GM18517 (cell line): Measurements from ENCODE around the gene CNOT2.
"Not testable (repeated sequence)": the region's sequence is repeated elsewhere in the genome, so short reads cannot be mapped to it uniquely, and the experiment has no call there.

ENCODE experiments used
- ATAC-seq: cut with Tn5 transposase; IDR thresholded peaks from one replicate; pipeline ENCODE4 v1.9.1; 2021; ENCODE audit warnings: mild to moderate bottlenecking, moderate library complexity; ENCODE audit not compliant: unreplicated experiment

CNOT2 gene

GRCh38 chr12:70292017-70292776 lies 49.0 kb downstream of the CNOT2 start:
- ATAC-seq = no peak

GRCh38 chr12:70304684-70305555 lies 61.7 kb downstream of the CNOT2 start:
- not testable (repeated sequence) for ATAC-seq

- no peak for ATAC-seq
Measured at GRCh38 chr12:70305794-70306193, 62.6 kb downstream of the CNOT2 start.

GRCh38 chr12:70306676-70307075 lies 63.4 kb downstream of the CNOT2 start:
- no peak for ATAC-seq

GRCh38 chr12:70307868-70308267 lies 64.6 kb downstream of the CNOT2 start:
- no peak for ATAC-seq

- no peak for ATAC-seq
Measured at GRCh38 chr12:70309348-70309747, 66.1 kb downstream of the CNOT2 start.

GRCh38 chr12:70314145-70314544 lies 70.9 kb downstream of the CNOT2 start:
- no peak for ATAC-seq

GRCh38 chr12:70317781-70318180 lies 74.5 kb downstream of the CNOT2 start:
- peak; percentile 99 for ATAC-seq

- no peak for ATAC-seq
Measured at GRCh38 chr12:70319605-70320004, 76.4 kb downstream of the CNOT2 start.

GRCh38 chr12:70321191-70321590 lies 78.0 kb downstream of the CNOT2 start:
- ATAC-seq = no peak

- no peak for ATAC-seq
Measured at GRCh38 chr12:70327541-70327940, 84.3 kb downstream of the CNOT2 start.

- ATAC-seq = no peak
Measured at GRCh38 chr12:70329728-70330127, 86.5 kb downstream of the CNOT2 start.

GRCh38 chr12:70330158-70330557 lies 86.9 kb downstream of the CNOT2 start:
- no peak for ATAC-seq

GRCh38 chr12:70332236-70332635 lies 89.0 kb downstream of the CNOT2 start:
- no peak for ATAC-seq

GRCh38 chr12:70334742-70335141 lies 91.5 kb downstream of the CNOT2 start:
- ATAC-seq = no peak

- ATAC-seq = no peak
Measured at GRCh38 chr12:70338531-70338930, 95.3 kb downstream of the CNOT2 start.

- no peak for ATAC-seq
Measured at GRCh38 chr12:70351076-70351475, 107.8 kb downstream of the CNOT2 start.

- no peak for ATAC-seq
Measured at GRCh38 chr12:70353780-70354660, 110.8 kb downstream of the CNOT2 start.

- no peak for ATAC-seq
Measured at GRCh38 chr12:70354787-70355186, 111.6 kb downstream of the CNOT2 start.

GRCh38 chr12:70355972-70356371 lies 112.7 kb downstream of the CNOT2 start:
- no peak for ATAC-seq
